GM23248 (cell line): ENCODE results near the gene ARSJ. TPM values are rescaled to one million over a fixed set of nuclear protein-coding genes. Genes with fewer than 3 reads are reported as not detected.

ENCODE experiments used
- DNase-seq: peaks from one replicate; pipeline ENCODE4 v3.0.0-alpha.2; 2015
- H2AFZ ChIP-seq: fragments of 200-600 bp; sonication (generic); 2 replicates; pipeline ENCODE4 v1.6.1; 2016; ENCODE audit warnings: antibody characterized with exemption
- H3F3A ChIP-seq: fragments of 200-600 bp; sonication (generic); 2 replicates; pipeline ENCODE4 v1.6.1; 2016; ENCODE audit warnings: mild to moderate bottlenecking, antibody characterized with exemption, mixed run types; ENCODE audit not compliant: insufficient read depth
- H3K27ac ChIP-seq: fragments of 200-600 bp; sonication (generic); 2 replicates; pipeline ENCODE4 v1.5.1; 2016; ENCODE audit warnings: mild to moderate bottlenecking
- H3K27me3 ChIP-seq: fragments of 200-600 bp; sonication (generic); replicated peaks from 2 replicates; pipeline ENCODE4 v1.6.1; 2016; ENCODE audit warnings: mild to moderate bottlenecking; ENCODE audit not compliant: insufficient read depth
- H3K36me3 ChIP-seq: fragments of 200-600 bp; sonication (generic); 2 replicates; pipeline ENCODE4 v1.6.1; 2016; ENCODE audit warnings: low read depth, mild to moderate bottlenecking
- H3K4me1 ChIP-seq: fragments of 200-600 bp; sonication (generic); 2 replicates; pipeline ENCODE4 v1.6.1; 2016; ENCODE audit warnings: mild to moderate bottlenecking; ENCODE audit not compliant: insufficient read depth
- H3K4me2 ChIP-seq: fragments of 200-600 bp; sonication (generic); one replicate; pipeline ENCODE4 v1.6.1; 2016; ENCODE audit warnings: mild to moderate bottlenecking; ENCODE audit not compliant: unreplicated experiment
- H3K4me3 ChIP-seq: fragments of 200-600 bp; sonication (generic); 2 replicates; pipeline ENCODE4 v1.5.1; 2016; ENCODE audit warnings: mild to moderate bottlenecking
- H3K79me2 ChIP-seq: fragments of 200-600 bp; sonication (generic); 2 replicates; pipeline ENCODE4 v1.6.1; 2016; ENCODE audit warnings: mild to moderate bottlenecking; ENCODE audit not compliant: insufficient read depth
- H3K9ac ChIP-seq: fragments of 200-600 bp; sonication (generic); 2 replicates; pipeline ENCODE4 v1.6.1; 2016; ENCODE audit warnings: mild to moderate bottlenecking
- H3K9me2 ChIP-seq: fragments of 200-600 bp; sonication (generic); 2 replicates; pipeline ENCODE4 v1.6.1; 2016; ENCODE audit warnings: mixed run types, mild to moderate bottlenecking, moderate library complexity; ENCODE audit not compliant: insufficient read depth
- H3K9me3 ChIP-seq: fragments of 200-600 bp; sonication (generic); one replicate; pipeline ENCODE4 v1.6.1; 2017; ENCODE audit warnings: low read depth
- H4K20me1 ChIP-seq: fragments of 200-600 bp; sonication (generic); 2 replicates; pipeline ENCODE4 v1.6.0; 2016; ENCODE audit not compliant: insufficient read depth
- EZH2 ChIP-seq: fragments of 200-600 bp; sonication (generic); IDR thresholded peaks from 2 replicates; pipeline ENCODE4 v1.6.1; 2018; ENCODE audit warnings: antibody characterized with exemption, mild to moderate bottlenecking; ENCODE audit not compliant: insufficient read depth, poor library complexity, severe bottlenecking
- EZH2phosphoT487 ChIP-seq: fragments of 200-600 bp; sonication (generic); IDR thresholded peaks from 2 replicates; pipeline ENCODE4 v1.6.1; 2018; ENCODE audit warnings: antibody characterized with exemption, moderate library complexity, mild to moderate bottlenecking, low read depth; ENCODE audit not compliant: insufficient read depth
- WGBS, 2 experiments: methylation state at CpG; one replicate each; pipeline ENCODE4 v1.1.6; 2015 to 2017; ENCODE audit warnings: low lambda C conversion rate in 2 of 2, low coverage in 1 of 2; ENCODE audit errors: missing lambda C conversion rate in 2 of 2; 5-methylcytosine and 5-hydroxymethylcytosine counted together
- in situ Hi-C: fragments of 300-500 bp; cut with MboI; formaldehyde crosslinking; loops from 2 replicates; pipeline ENCODE4 v1.15.0; 2020
- polyA plus RNA-seq: library from polyadenylated mRNA; unstranded; fragments of >200 nt; fragmentation: Nextera tagmentation; extraction: Ambion mirVana; gene quantifications from 2 replicates; pipeline ENCODE4 v1.2.1, GENCODE V29; 2016
- total RNA-seq: library from RNA; depleted of rRNA; stranded (reverse); fragments of >200 nt; shearing (Covaris generic); gene quantifications from 2 replicates; pipeline ENCODE4 v1.2.3, GENCODE V29; 2014; rRNA removed

The ARSJ gene
- total and polyA plus RNA-seq, 2 experiments from 2014 or later = 32.2 to 33.7 TPM

GRCh38 chr4:113858924-113859323 is 120.5 kb downstream of the ARSJ start:
- Histone ChIP-seq H3F3A (no peaks in the 10 kb centered on the region; the same call in 1 of the 2 replicates), H3K79me2 (no peaks in the 10 kb centered on the region), H3K9me3 (no peaks in the 10 kb centered on the region), H4K20me1 (no peaks in the 10 kb centered on the region), H3K4me1 (no peaks in the 10 kb centered on the region), H2AFZ (no peak overlapping the region), H3K9me2 (no peaks in the 10 kb centered on the region), H3K4me2 (no peak overlapping the region), H3K9ac (no peak overlapping the region), H3K4me3 (no peak overlapping the region), H3K27ac (no peak overlapping the region), H3K27me3 (no peaks in the 10 kb centered on the region), H3K36me3 (no peaks in the 10 kb centered on the region)
- TF ChIP-seq EZH2 (no peak), EZH2phosphoT487 (no peak)
- WGBS, 2 experiments = 73 to 75% methylated on average over 1 of the region's 1 CpG
- in situ Hi-C loops = no loop called here
- DNase-seq = no peak

- Histone ChIP-seq H3K4me2 (no peak overlapping the region), H3K27me3 (no peaks in the 10 kb centered on the region), H3K4me1 (no peaks in the 10 kb centered on the region), H3K79me2 (no peaks in the 10 kb centered on the region), H3K9me2 (no peaks in the 10 kb centered on the region), H3K9ac (no peak overlapping the region), H3K27ac (no peak overlapping the region), H4K20me1 (no peaks in the 10 kb centered on the region), H3K36me3 (no peaks in the 10 kb centered on the region), H2AFZ (no peak overlapping the region), H3K9me3 (no peaks in the 10 kb centered on the region), H3F3A (no peaks in the 10 kb centered on the region), H3K4me3 (no peak overlapping the region)
- TF ChIP-seq EZH2 = no peak
- TF ChIP-seq EZH2phosphoT487 = no peak
- no peak for DNase-seq
- in situ Hi-C loops = no loop called here
- 88 to 91% methylated on average over 5 of the region's 5 CpGs for WGBS, 2 experiments
These were observed 127.6 kb downstream of the ARSJ start for GRCh38 chr4:113851816-113852215.

Other genes starting within 250 kb of the ARSJ start
- 94.5 and 104 TPM in 2 replicates for gene CAMK2D, start 217.9 kb downstream of the ARSJ start, total RNA-seq
- 74.4 and 78.8 TPM in 2 replicates for gene CAMK2D, start 217.9 kb downstream of the ARSJ start, polyA plus RNA-seq